OCI-LY3 (cell line): ENCODE results near the gene GRHPR.

Experiments
- EZH2phosphoT487 ChIP-seq: fragments of 200-600 bp; shearing (Covaris generic); IDR thresholded peaks from 2 replicates; pipeline ENCODE4 v1.6.1; 2018; ENCODE audit warnings: antibody characterized with exemption, mixed run types, low read depth
- TF ChIP-seq, protein P1 (sequence below): fragments of 200-600, 300-600 bp; sonication (generic); IDR thresholded peaks from 2 replicates; pipeline ENCODE4 v1.5.1; 2014; ENCODE audit warnings: antibody characterized with exemption, low read length, low read depth

DNA sequence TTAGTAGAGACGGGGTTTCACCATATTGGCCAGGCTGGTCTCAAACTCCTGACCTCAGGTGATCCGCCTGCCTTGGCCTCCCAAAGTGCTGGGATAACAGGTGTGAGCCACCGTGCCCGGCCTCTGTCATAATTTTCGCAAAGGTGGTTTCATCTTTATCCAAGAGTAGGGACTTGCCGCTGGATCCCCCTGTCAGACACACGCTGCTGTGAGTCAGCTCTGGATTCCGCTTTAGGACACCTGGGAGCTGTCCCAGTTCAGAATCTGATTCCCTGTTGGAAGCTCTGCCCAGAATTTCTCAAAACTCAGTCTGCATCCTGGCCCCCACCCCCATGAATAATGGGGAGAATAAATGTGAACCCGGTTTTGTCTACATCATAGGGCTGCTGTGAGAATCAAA, 17.9 kb upstream of the GRHPR start:
- TF ChIP-seq, protein P1, sequence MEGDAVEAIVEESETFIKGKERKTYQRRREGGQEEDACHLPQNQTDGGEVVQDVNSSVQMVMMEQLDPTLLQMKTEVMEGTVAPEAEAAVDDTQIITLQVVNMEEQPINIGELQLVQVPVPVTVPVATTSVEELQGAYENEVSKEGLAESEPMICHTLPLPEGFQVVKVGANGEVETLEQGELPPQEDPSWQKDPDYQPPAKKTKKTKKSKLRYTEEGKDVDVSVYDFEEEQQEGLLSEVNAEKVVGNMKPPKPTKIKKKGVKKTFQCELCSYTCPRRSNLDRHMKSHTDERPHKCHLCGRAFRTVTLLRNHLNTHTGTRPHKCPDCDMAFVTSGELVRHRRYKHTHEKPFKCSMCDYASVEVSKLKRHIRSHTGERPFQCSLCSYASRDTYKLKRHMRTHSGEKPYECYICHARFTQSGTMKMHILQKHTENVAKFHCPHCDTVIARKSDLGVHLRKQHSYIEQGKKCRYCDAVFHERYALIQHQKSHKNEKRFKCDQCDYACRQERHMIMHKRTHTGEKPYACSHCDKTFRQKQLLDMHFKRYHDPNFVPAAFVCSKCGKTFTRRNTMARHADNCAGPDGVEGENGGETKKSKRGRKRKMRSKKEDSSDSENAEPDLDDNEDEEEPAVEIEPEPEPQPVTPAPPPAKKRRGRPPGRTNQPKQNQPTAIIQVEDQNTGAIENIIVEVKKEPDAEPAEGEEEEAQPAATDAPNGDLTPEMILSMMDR: no peak
- TF ChIP-seq EZH2phosphoT487: no peak
